ENCODE results near the gene ADAM10. TPM values are rescaled to one million over a fixed set of nuclear protein-coding genes. Genes with fewer than 3 reads are reported as not detected.

The ADAM10 gene
- total and polyA plus RNA-seq, 2 of the 8 experiments (the other 6 are each of a cell fraction or from before 2014, with no cell fraction given), result 46.5 to 163 TPM

DNA sequence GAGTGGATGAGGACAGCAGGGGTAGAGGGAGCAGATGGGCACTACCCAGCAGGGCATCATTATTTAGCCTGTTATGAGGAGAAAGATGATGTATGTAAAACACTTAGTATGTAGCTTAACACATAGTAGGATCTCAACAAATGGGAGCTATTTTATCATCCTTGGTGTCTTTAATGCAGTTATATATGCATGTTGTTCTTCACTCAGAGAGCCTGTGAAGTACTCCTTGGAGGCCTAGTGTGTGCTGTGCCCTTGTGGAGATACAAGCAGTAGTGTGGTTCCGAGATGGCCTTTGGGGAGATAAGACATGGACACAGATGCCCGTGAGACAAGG, 193.5 kb downstream of the ADAM10 start:
- Histone ChIP-seq H2BK12ac (ENCODE audit: low read depth, low read length) (no peak overlapping the region), H3K23ac (ENCODE audit: insufficient read length) (no peak overlapping the region), H3K4me2 (ENCODE audit: insufficient read depth in 1 of 2, low read depth in 2 of 2, low read length in 2 of 2) (no peak overlapping the region), H3K14ac (ENCODE audit: insufficient read length) (no peak overlapping the region), H2BK5ac (ENCODE audit: low read depth, low read length) (no peak overlapping the region), H2BK20ac (ENCODE audit: low read length) (no peak overlapping the region), H3K27ac (ENCODE audit: low read depth, low read length) (no peak overlapping the region), H4K20me1 (replicated peaks in 1 of 2; ENCODE audit: control insufficient read depth in 1 of 2, insufficient read depth in 2 of 2, low read length in 2 of 2) (no peaks in the 10 kb centered on the region), H3K36me3 (ENCODE audit: control insufficient read depth in 2 of 4, insufficient read depth in 4 of 4, low read length in 3 of 4) (no peaks in the 10 kb centered on the region), H4K91ac (replicated peaks; ENCODE audit: insufficient read length, low read length) (no peak overlapping the region), H3K4ac (replicated peaks; ENCODE audit: insufficient read length, low read depth, low read length) (no peak overlapping the region), H3K4me3 (ENCODE audit: extremely low read depth in 1 of 4, insufficient read depth in 2 of 4, low read depth in 3 of 4, low read length in 4 of 4) (no peak overlapping the region), H2AK5ac (ENCODE audit: low read depth, low read length) (no peak overlapping the region), H4K8ac (ENCODE audit: extremely low read depth, insufficient read depth, low read length) (no peak overlapping the region), H2BK15ac (ENCODE audit: low read length) (no peak overlapping the region), H3K56ac (replicated peaks; ENCODE audit: insufficient read length, low read depth, low read length) (no peak overlapping the region), H3K27me3 (replicated peaks in 1 of 4; ENCODE audit: control insufficient read depth in 3 of 4, extremely low read depth in 1 of 4, insufficient read depth in 3 of 4, low read length in 3 of 4) (no peaks in the 10 kb centered on the region; a peak in 1 of 7 replicates), H3K4me1 (replicated peaks in 1 of 4; ENCODE audit: control insufficient read depth in 3 of 4, insufficient read depth in 4 of 4, low read length in 3 of 4) (peaks cover 0 to 7% (median 3%) of the 10 kb centered on the region in 4 experiments; a peak in 4 of 7 replicates), H4K5ac (ENCODE audit: insufficient read length, low read depth, low read length) (no peak overlapping the region), H3K9me3 (ENCODE audit: insufficient read depth in 2 of 2, low read depth in 1 of 2, low read length in 1 of 2) (peaks cover 7 to 8% of the 10 kb centered on the region in 2 experiments; a peak in 3 of 4 replicates), H2BK120ac (replicated peaks; ENCODE audit: low read depth, low read length) (no peak overlapping the region), H3K79me1 (ENCODE audit: low read depth, low read length) (no peaks in the 10 kb centered on the region), H3K23me2 (ENCODE audit: low read depth, low read length) (no peaks in the 10 kb centered on the region), H3K18ac (ENCODE audit: extremely low read depth, low read length) (no peak overlapping the region), H3K79me2 (ENCODE audit: control insufficient read depth in 1 of 2, insufficient read depth in 2 of 2, low read length in 2 of 2) (no peaks in the 10 kb centered on the region), H3K9ac (replicated peaks in 1 of 4; ENCODE audit: extremely low read depth in 1 of 4, low read depth in 3 of 4, low read length in 3 of 4) (no peak overlapping the region), H2AFZ (ENCODE audit: low read length) (no peak overlapping the region)
- WGBS, 2 experiments (ENCODE audit: extremely low coverage in 1 of 2, insufficient coverage in 1 of 2, insufficient read length in 1 of 2, insufficient replicate concordance in 2 of 2, low coverage in 1 of 2, low lambda C conversion rate in 2 of 2, missing lambda C conversion rate in 1 of 2), result 91% methylated on average over 2 of the region's 2 CpGs; no CpG with 5 or more reads in 1 of the 2 experiments
- no peak for TF ChIP-seq TAF1 (IDR thresholded peaks at IDR 0.05; ENCODE audit: low read depth, low read length)
- FAIRE-seq, result no peak
- ChIA-PET CTCF (ENCODE audit: partially characterized antibody) (interaction anchor here (0.5 to 2.1 kb wide), 7 partner anchors 13 to 328 kb away, joined by 3 to 5 read pairs (median 4); no protein-coding TSS in a partner anchor), POLR2A (ENCODE audit: partially characterized antibody) (no interaction called here)
- no peak for DNase-seq (ENCODE audit: low read depth in 1 of 2, low spot score in 2 of 2)

Measured in H1 (cell line).